ENCODE data around the gene SENP5.
A peak's percentile ranks its signal among the peaks of the same experiment; 100 is the strongest.
"Not testable (repeated sequence)": the region's sequence is repeated elsewhere in the genome, so short reads cannot be mapped to it uniquely, and the experiment has no call there.

Gene SENP5

GRCh38 chr3:196944037-196944790 is 76.5 kb downstream of the SENP5 start:
- DNase-seq = not testable (repeated sequence)

GRCh38 chr3:196947136-196947859 is 79.6 kb downstream of the SENP5 start:
- DNase-seq = no peak

- no peak for DNase-seq
Measured at GRCh38 chr3:196947860-196948441, 80.2 kb downstream of the SENP5 start.

- DNase-seq = no peak
Measured at GRCh38 chr3:196948442-196949284, 80.9 kb downstream of the SENP5 start.

- DNase-seq = no peak
Measured at GRCh38 chr3:196949285-196949619, 81.5 kb downstream of the SENP5 start.

- DNase-seq = no peak
Measured at GRCh38 chr3:196949750-196950149, 82.0 kb downstream of the SENP5 start.

GRCh38 chr3:196951371-196951770 is 83.7 kb downstream of the SENP5 start:
- DNase-seq = no peak

GRCh38 chr3:196954832-196955231 is 87.1 kb downstream of the SENP5 start:
- DNase-seq = no peak

GRCh38 chr3:196962108-196962929 is 94.6 kb downstream of the SENP5 start:
- DNase-seq = no peak

GRCh38 chr3:196962930-196963630 is 95.4 kb downstream of the SENP5 start:
- DNase-seq = no peak

- no peak for DNase-seq
Measured at GRCh38 chr3:196963631-196963953, 95.9 kb downstream of the SENP5 start.

- DNase-seq = no peak
Measured at GRCh38 chr3:196965112-196965803, 97.5 kb downstream of the SENP5 start.

GRCh38 chr3:196965804-196966173 is 98.1 kb downstream of the SENP5 start:
- no peak for DNase-seq

GRCh38 chr3:196966526-196967401 is 99.0 kb downstream of the SENP5 start:
- DNase-seq = peak; percentile 80

- DNase-seq = peak; percentile 21
Measured at GRCh38 chr3:196967412-196968232, 99.9 kb downstream of the SENP5 start.

- DNase-seq = peak; percentile 52
Measured at GRCh38 chr3:196968233-196969133, 100.8 kb downstream of the SENP5 start, which contains the start of gene PIGZ. Gene PIGZ, minus strand, starts transcription at chr3:196968833. Its CDS starts 16,802 bp downstream, at chr3:196952031.

GRCh38 chr3:196969134-196969659 is 101.5 kb downstream of the SENP5 start:
- peak; percentile 65 for DNase-seq
